Skeletal muscle satellite cell (primary cell): ENCODE measurements around the gene LRMDA.

ENCODE experiments used
- H3K27me3 ChIP-seq: 2 replicates; pipeline ENCODE4 v1.7.0; 2013; ENCODE audit warnings: low read length; ENCODE audit not compliant: control insufficient read depth, insufficient read depth
- H3K36me3 ChIP-seq: 2 replicates; pipeline ENCODE4 v1.7.0; 2013; ENCODE audit warnings: mild to moderate bottlenecking, control low read depth, low read length; ENCODE audit not compliant: insufficient read depth
- H3K4me1 ChIP-seq: 2 replicates; pipeline ENCODE4 v1.7.0; 2013; ENCODE audit warnings: low read length; ENCODE audit not compliant: control insufficient read depth, insufficient read depth
- H3K4me2 ChIP-seq: 2 replicates; pipeline ENCODE4 v1.7.0; 2013; ENCODE audit warnings: mild to moderate bottlenecking, low read length
- H3K4me3 ChIP-seq: 2 replicates; pipeline ENCODE4 v1.7.0; 2013; ENCODE audit warnings: low read length
- H3K9ac ChIP-seq: 2 replicates; pipeline ENCODE4 v1.7.0; 2013; ENCODE audit warnings: mild to moderate bottlenecking, low read depth, low read length, moderate library complexity
- H3K9me3 ChIP-seq: replicated peaks from 2 replicates; pipeline ENCODE4 v1.7.0; 2013; ENCODE audit warnings: mild to moderate bottlenecking, control low read depth, low read length

The LRMDA gene

GRCh38 chr10:76331742-76332141 lies 900.3 kb downstream of the LRMDA start:
- Histone ChIP-seq H3K4me2 (no peak overlapping the region), H3K4me3 (no peak overlapping the region), H3K36me3 (no peaks in the 10 kb centered on the region), H3K9me3 (no peaks in the 10 kb centered on the region), H3K4me1 (peaks cover 18% of the 10 kb centered on the region), H3K27me3 (no peaks in the 10 kb centered on the region), H3K9ac (no peak overlapping the region)

DNA sequence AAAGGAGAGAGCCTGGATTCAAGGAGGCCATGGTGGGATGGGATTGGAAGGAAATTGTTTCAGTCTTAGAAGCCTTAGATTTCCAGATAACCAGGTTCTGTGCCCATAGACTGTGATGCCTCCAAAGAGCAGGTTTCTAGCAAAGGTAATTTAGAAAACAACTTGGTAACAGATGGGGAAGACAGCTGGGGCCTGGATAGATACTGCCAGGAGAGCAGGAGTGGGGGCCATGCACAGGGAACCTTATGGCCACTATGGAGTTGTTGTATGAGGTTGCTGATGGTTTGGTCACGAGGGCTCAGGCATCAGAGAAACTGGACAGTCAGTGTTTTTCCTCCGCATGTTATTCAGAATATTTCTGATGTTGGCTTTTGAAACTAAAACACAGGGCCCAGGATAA lies 901.9 kb downstream of the LRMDA start:
- peaks cover 28% of the 10 kb centered on the region for H3K4me1 ChIP-seq
- H3K4me3 ChIP-seq = no peak overlapping the region
- no peaks in the 10 kb centered on the region for H3K9me3 ChIP-seq
- H3K9ac ChIP-seq = no peak overlapping the region
- H3K27me3 ChIP-seq = no peaks in the 10 kb centered on the region
- no peaks in the 10 kb centered on the region for H3K36me3 ChIP-seq
- no peak overlapping the region for H3K4me2 ChIP-seq

DNA sequence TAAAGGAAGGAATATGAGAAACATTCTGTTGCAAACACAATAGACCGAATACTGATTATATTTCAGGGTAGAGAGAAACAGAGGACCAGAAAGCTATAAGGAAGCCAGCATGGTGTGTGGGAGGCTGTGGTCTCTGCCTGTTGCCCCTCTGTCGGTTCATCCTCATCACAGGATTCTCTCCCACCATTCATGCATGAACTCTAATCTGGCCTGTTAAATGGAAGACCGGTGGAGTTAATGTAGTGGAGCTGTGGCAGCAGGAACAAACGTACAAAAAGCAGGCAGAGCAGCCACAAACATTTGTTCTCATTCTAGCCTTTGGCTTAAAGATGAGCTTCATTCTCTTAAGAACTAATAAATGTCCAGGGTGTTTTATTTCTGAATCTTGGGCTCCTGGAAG lies 902.4 kb downstream of the LRMDA start:
- Histone ChIP-seq H3K36me3 (no peaks in the 10 kb centered on the region), H3K27me3 (no peaks in the 10 kb centered on the region), H3K4me2 (no peak overlapping the region), H3K4me3 (no peak overlapping the region), H3K9me3 (no peaks in the 10 kb centered on the region), H3K4me1 (peaks cover 28% of the 10 kb centered on the region), H3K9ac (no peak overlapping the region)

- H3K4me1 ChIP-seq = peaks cover 23% of the 10 kb centered on the region
- H3K4me2 ChIP-seq = no peak overlapping the region
- no peaks in the 10 kb centered on the region for H3K27me3 ChIP-seq
Observed at GRCh38 chr10:76334255-76334654, 902.8 kb downstream of the LRMDA start.

GRCh38 chr10:76336213-76336963 lies 905.0 kb downstream of the LRMDA start:
- Histone ChIP-seq H3K4me1 (peaks cover 10% of the 10 kb centered on the region), H3K4me2 (no peak overlapping the region), H3K36me3 (no peaks in the 10 kb centered on the region), H3K4me3 (no peak overlapping the region), H3K27me3 (no peaks in the 10 kb centered on the region), H3K9ac (no peak overlapping the region), H3K9me3 (no peaks in the 10 kb centered on the region)

More at GRCh38 chr10:76334255-76334654, 902.8 kb downstream of the LRMDA start:
- Histone ChIP-seq H3K4me3 (no peak overlapping the region), H3K9ac (no peak overlapping the region), H3K9me3 (no peaks in the 10 kb centered on the region), H3K36me3 (no peaks in the 10 kb centered on the region)

GRCh38 chr10:76337641-76338040 lies 906.2 kb downstream of the LRMDA start:
- H3K4me2 ChIP-seq = no peak overlapping the region
- H3K36me3 ChIP-seq = no peaks in the 10 kb centered on the region
- H3K4me1 ChIP-seq = peaks cover 10% of the 10 kb centered on the region
- H3K27me3 ChIP-seq = no peaks in the 10 kb centered on the region
- H3K9me3 ChIP-seq = no peaks in the 10 kb centered on the region
- no peak overlapping the region for H3K9ac ChIP-seq
- no peak overlapping the region for H3K4me3 ChIP-seq

DNA sequence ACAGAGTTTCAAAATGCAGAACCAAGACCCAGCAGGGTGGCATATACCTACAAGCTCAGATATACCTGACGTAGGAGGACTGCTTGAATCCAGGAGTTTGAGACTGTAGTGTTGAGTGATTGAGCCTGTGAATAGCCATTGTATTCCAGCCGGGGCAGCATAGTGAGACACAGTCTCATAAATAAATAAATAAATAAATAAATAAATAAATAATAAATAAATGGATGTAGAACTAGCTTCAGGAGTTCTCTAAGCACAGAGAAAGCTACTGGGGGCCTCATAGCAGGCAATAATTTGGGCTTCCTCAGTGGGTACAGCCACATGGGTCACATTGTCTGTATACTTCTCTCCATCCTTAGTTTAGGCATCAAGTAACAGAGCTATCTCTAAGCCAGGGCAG lies 906.8 kb downstream of the LRMDA start:
- no peaks in the 10 kb centered on the region for H3K9me3 ChIP-seq
- H3K27me3 ChIP-seq = no peaks in the 10 kb centered on the region
- peaks cover 10% of the 10 kb centered on the region for H3K4me1 ChIP-seq
- no peak overlapping the region for H3K4me2 ChIP-seq
- H3K36me3 ChIP-seq = no peaks in the 10 kb centered on the region
- no peak overlapping the region for H3K4me3 ChIP-seq
- H3K9ac ChIP-seq = no peak overlapping the region

DNA sequence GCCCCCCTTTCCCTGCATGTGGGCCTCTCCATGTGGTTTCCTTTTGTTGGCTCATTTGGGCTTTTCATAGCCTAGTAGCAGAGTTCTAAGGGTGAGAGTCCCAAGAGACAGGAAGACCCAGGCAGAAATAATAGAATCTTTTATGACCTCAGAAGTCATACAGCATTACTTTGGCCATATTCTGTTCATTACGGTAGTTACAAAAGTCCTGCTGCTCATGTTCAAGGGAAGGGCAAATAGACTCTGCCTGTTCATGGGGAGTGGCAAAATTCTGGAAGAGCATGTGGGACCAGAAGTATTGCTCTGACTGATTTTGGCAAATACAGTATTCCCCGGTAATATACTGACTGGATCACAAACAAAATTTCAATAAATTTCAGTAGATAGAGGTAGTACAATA lies 910.3 kb downstream of the LRMDA start:
- H3K4me3 ChIP-seq = no peak overlapping the region
- no peaks in the 10 kb centered on the region for H3K9me3 ChIP-seq
- no peak overlapping the region for H3K4me2 ChIP-seq
- peaks cover 10% of the 10 kb centered on the region for H3K4me1 ChIP-seq
- no peaks in the 10 kb centered on the region for H3K27me3 ChIP-seq
- H3K36me3 ChIP-seq = no peaks in the 10 kb centered on the region
- no peak overlapping the region for H3K9ac ChIP-seq

- no peaks in the 10 kb centered on the region for H3K36me3 ChIP-seq
- no peak overlapping the region for H3K4me2 ChIP-seq
- H3K9me3 ChIP-seq = no peaks in the 10 kb centered on the region
- H3K4me3 ChIP-seq = no peak overlapping the region
- no peak overlapping the region for H3K9ac ChIP-seq
- H3K27me3 ChIP-seq = no peaks in the 10 kb centered on the region
- peaks cover under 1% of the 10 kb centered on the region for H3K4me1 ChIP-seq
Observed at GRCh38 chr10:76342996-76343395, 911.6 kb downstream of the LRMDA start.

- Histone ChIP-seq H3K9me3 (no peaks in the 10 kb centered on the region), H3K4me3 (no peak overlapping the region), H3K4me1 (peaks cover 22% of the 10 kb centered on the region), H3K4me2 (no peak overlapping the region), H3K27me3 (no peaks in the 10 kb centered on the region), H3K36me3 (no peaks in the 10 kb centered on the region), H3K9ac (no peak overlapping the region)
Observed at GRCh38 chr10:76347832-76348231, 916.4 kb downstream of the LRMDA start.

- Histone ChIP-seq H3K36me3 (no peaks in the 10 kb centered on the region), H3K27me3 (no peaks in the 10 kb centered on the region), H3K4me3 (no peak overlapping the region), H3K9me3 (no peaks in the 10 kb centered on the region), H3K4me1 (peaks cover 29% of the 10 kb centered on the region), H3K4me2 (no peak overlapping the region), H3K9ac (no peak overlapping the region)
Observed at GRCh38 chr10:76350583-76350982, 919.2 kb downstream of the LRMDA start.

DNA sequence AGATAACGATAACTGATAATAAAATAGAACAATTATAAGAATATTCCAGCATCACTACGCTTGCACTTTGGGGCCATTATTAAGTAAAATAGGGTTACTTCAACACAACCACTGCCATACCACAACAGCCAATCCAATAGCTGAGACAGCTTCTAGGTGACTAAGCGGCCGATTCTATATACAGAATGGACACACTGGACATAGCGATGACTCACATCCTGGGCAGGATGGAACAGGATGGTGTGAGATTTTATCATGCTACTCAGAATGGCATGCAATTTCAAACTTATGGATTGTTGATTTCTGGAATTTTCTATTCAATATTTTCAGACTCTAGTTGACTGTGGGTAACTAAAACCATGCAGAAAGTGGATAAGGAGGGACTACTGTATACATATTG lies 920.9 kb downstream of the LRMDA start:
- H3K9ac ChIP-seq = peak overlapping the region; percentile 44
- no peaks in the 10 kb centered on the region for H3K36me3 ChIP-seq
- no peaks in the 10 kb centered on the region for H3K27me3 ChIP-seq
- no peaks in the 10 kb centered on the region for H3K9me3 ChIP-seq
- H3K4me2 ChIP-seq = peak overlapping the region; percentile 29
- no peak overlapping the region for H3K4me3 ChIP-seq
- H3K4me1 ChIP-seq = peaks cover 36% of the 10 kb centered on the region
